Astrocyte (in vitro differentiated cells and primary cell): Measurements from ENCODE around the gene COA1. TPM values are rescaled to one million over a fixed set of nuclear protein-coding genes. Genes with fewer than 3 reads are reported as not detected.
A peak's percentile ranks its signal among the peaks of the same experiment; 100 is the strongest.

Experiments used
- DNase-seq: peaks from one replicate; pipeline ENCODE4 v3.0.0-alpha.2; 2010; ENCODE audit warnings: low read depth
- FAIRE-seq: peaks from 2 replicates; lab custom pipeline; 2011; peaks lifted over from hg19 to GRCh38; lab: Jason Lieb, UNC
- H2AFZ ChIP-seq: 2 replicates; pipeline ENCODE4 v1.6.0; 2012; ENCODE audit warnings: low read depth, low read length, inconsistent platforms
- H3K27ac ChIP-seq: 2 replicates; pipeline ENCODE4 v1.5.1; 2011; ENCODE audit warnings: low read depth, low read length, inconsistent platforms
- H3K27me3 ChIP-seq: 2 replicates; pipeline ENCODE4 v1.6.0; 2011; ENCODE audit warnings: low read length, inconsistent platforms; ENCODE audit not compliant: insufficient read depth
- H3K36me3 ChIP-seq: 2 replicates; pipeline ENCODE4 v1.5.1; 2011; ENCODE audit warnings: low read length, inconsistent platforms; ENCODE audit not compliant: insufficient read depth
- H3K4me1 ChIP-seq: 2 replicates; pipeline ENCODE4 v1.5.1; 2011; ENCODE audit warnings: low read length, inconsistent platforms; ENCODE audit not compliant: insufficient read depth
- H3K4me2 ChIP-seq: 2 replicates; pipeline ENCODE4 v1.6.0; 2012; ENCODE audit warnings: low read length, inconsistent platforms
- H3K4me3 ChIP-seq: 2 replicates; pipeline ENCODE4 v1.5.1; 2011; ENCODE audit warnings: low read depth, mild to moderate bottlenecking, low read length, inconsistent platforms; ENCODE audit not compliant: insufficient read depth
- H3K79me2 ChIP-seq: 2 replicates; pipeline ENCODE4 v1.6.0; 2012; ENCODE audit warnings: mild to moderate bottlenecking, low read length, inconsistent platforms; ENCODE audit not compliant: insufficient read depth
- H3K9ac ChIP-seq: 2 replicates; pipeline ENCODE4 v1.6.0; 2012; ENCODE audit warnings: mild to moderate bottlenecking, low read length, inconsistent platforms
- H3K9me3 ChIP-seq: 2 replicates; pipeline ENCODE4 v1.5.1; 2012; ENCODE audit warnings: low read depth, mild to moderate bottlenecking, low read length, inconsistent platforms; ENCODE audit not compliant: insufficient read depth
- H4K20me1 ChIP-seq: 2 replicates; pipeline ENCODE4 v1.6.0; 2012; ENCODE audit warnings: low read length, inconsistent platforms; ENCODE audit not compliant: insufficient read depth
- H3K27ac Mint-ChIP-seq: one replicate; pipeline ENCODE4 v1.8.0; 2021; ENCODE audit warnings: mild to moderate bottlenecking, mixed read lengths; ENCODE audit not compliant: unreplicated experiment
- H3K27me3 Mint-ChIP-seq: one replicate; pipeline ENCODE4 v1.8.0; 2021; ENCODE audit warnings: low read depth, mixed read lengths; ENCODE audit not compliant: unreplicated experiment
- H3K36me3 Mint-ChIP-seq: one replicate; pipeline ENCODE4 v1.8.0; 2021; ENCODE audit warnings: low read depth, mixed read lengths; ENCODE audit not compliant: unreplicated experiment
- H3K4me1 Mint-ChIP-seq: one replicate; pipeline ENCODE4 v1.8.0; 2021; ENCODE audit warnings: low read depth, mixed read lengths; ENCODE audit not compliant: unreplicated experiment
- H3K4me3 Mint-ChIP-seq: one replicate; pipeline ENCODE4 v1.8.0; 2021; ENCODE audit warnings: mild to moderate bottlenecking, moderate library complexity, mixed read lengths; ENCODE audit not compliant: unreplicated experiment
- H3K9me3 Mint-ChIP-seq: one replicate; pipeline ENCODE4 v1.8.0; 2021; ENCODE audit warnings: mild to moderate bottlenecking, mixed read lengths; ENCODE audit not compliant: unreplicated experiment
- CTCF ChIP-seq: IDR thresholded peaks from 2 replicates; pipeline ENCODE4 v1.5.1; 2011; ENCODE audit warnings: low read depth, mild to moderate bottlenecking, inconsistent platforms, low read length, moderate library complexity; ENCODE audit not compliant: insufficient read depth
- EZH2 ChIP-seq: IDR thresholded peaks from 2 replicates; pipeline ENCODE4 v1.6.1; 2012; ENCODE audit warnings: mild to moderate bottlenecking, low read length, inconsistent platforms; ENCODE audit not compliant: insufficient read depth
- total RNA-seq: library from RNA; stranded (reverse); gene quantifications from 2 replicates; pipeline ENCODE4 v1.2.1, GENCODE V29; 2021

The COA1 gene
- total RNA-seq, 1 donor from 2014 or later, result 47.0 TPM

GRCh38 chr7:43624156-43624555 lies 105.2 kb downstream of the COA1 start:
- Mint-ChIP-seq H3K4me3 (no peak overlapping the region), H3K27ac (no peak overlapping the region), H3K36me3 (peaks cover 19% of the 10 kb centered on the region), H3K9me3 (no peaks in the 10 kb centered on the region), H3K27me3 (no peaks in the 10 kb centered on the region), H3K4me1 (peaks cover 12% of the 10 kb centered on the region)
- Histone ChIP-seq H2AFZ (no peak overlapping the region), H3K4me1 (peaks cover 3% of the 10 kb centered on the region), H3K27me3 (no peaks in the 10 kb centered on the region), H3K36me3 (peaks cover 57% of the 10 kb centered on the region), H3K9ac (no peak overlapping the region), H3K79me2 (peaks cover 81% of the 10 kb centered on the region), H3K27ac (no peak overlapping the region), H3K4me2 (no peak overlapping the region), H3K4me3 (no peak overlapping the region), H3K9me3 (no peaks in the 10 kb centered on the region), H4K20me1 (peaks cover 40% of the 10 kb centered on the region)
- no peak for DNase-seq
- TF ChIP-seq CTCF (no peak), EZH2 (no peak)
- no peak for FAIRE-seq

DNA sequence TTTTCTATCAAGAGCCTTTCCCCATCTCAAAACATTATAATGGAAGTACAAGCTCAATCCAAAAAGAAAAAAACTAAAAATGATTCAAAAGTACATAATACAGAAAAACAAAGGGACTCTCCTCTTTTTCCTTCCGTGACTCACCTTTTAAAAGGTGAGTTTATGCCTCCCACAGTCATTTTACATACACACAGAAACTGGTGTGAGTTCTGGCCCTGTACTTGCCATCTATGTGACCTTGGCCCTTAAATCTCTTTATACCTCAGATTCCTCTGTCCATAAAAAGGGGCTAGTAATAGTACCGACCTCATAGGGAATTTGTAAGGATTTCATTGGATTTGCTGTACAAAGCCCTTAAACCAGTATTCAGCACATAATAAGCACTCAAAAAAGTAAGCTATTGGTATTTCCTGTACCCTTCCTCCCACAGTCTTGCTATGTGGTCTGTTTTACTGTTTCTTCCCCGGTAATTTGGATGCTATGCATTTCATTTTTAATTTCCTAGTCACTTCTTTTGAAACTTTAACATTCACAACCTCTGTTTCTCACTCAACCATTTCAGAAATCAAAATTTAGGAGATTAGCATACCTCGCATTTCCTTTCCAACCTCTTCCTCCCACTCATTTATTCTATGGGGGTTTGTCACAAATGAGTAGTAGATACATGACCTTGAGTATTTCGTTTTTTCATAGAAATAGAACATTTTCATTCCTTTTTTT lies 107.4 kb downstream of the COA1 start:
- Histone ChIP-seq H3K79me2 (peaks cover 82% of the 10 kb centered on the region), H4K20me1 (peaks cover 47% of the 10 kb centered on the region), H2AFZ (no peak overlapping the region), H3K4me2 (peak overlapping the region; percentile 12), H3K36me3 (peaks cover 59% of the 10 kb centered on the region), H3K4me3 (no peak overlapping the region), H3K27me3 (no peaks in the 10 kb centered on the region), H3K4me1 (peaks cover 6% of the 10 kb centered on the region), H3K27ac (peak overlapping the region; percentile 9), H3K9ac (no peak overlapping the region), H3K9me3 (no peaks in the 10 kb centered on the region)
- Mint-ChIP-seq H3K9me3 (no peaks in the 10 kb centered on the region), H3K4me3 (no peak overlapping the region), H3K27ac (peak overlapping the region; percentile 48), H3K36me3 (peaks cover 14% of the 10 kb centered on the region), H3K27me3 (no peaks in the 10 kb centered on the region), H3K4me1 (peaks cover 12% of the 10 kb centered on the region)
- peak; percentile 49 for FAIRE-seq
- no peak for DNase-seq
- TF ChIP-seq CTCF (no peak), EZH2 (no peak)
